Adrenal gland (tissue), 5 donors: ENCODE measurements around the gene B9D1.

Source experiments
- CTCF ChIP-seq, 6 experiments: fragments of 450-650 bp in 4 of 6; fragments of 200-600 bp in 2 of 6; sonication (generic) in 1 of 6; IDR thresholded peaks; 1 replicate in 5 of 6; 2 replicates in 1 of 6; pipeline versions ENCODE4 v1.5.1 to v1.8.0; 2016 to 2021; ENCODE audit warnings: antibody characterized with exemption in 6 of 6, mild to moderate bottlenecking in 2 of 6, moderate library complexity in 1 of 6
- POLR2A ChIP-seq, 2 donors: fragments of 450-650 bp; IDR thresholded peaks; one replicate each; pipeline ENCODE4 v1.6.1; 2017; ENCODE audit warnings: antibody characterized with exemption in 2 of 2, mild to moderate bottlenecking in 2 of 2, moderate library complexity in 1 of 2
- donor health status: DM: no; HTN: no; CAD: no.

GRCh38 chr17:19366637-19366972 lies 4.1 kb upstream of the B9D1 start:
- TF ChIP-seq POLR2A (IDR thresholded peaks at IDR 0.05) (no peak), CTCF (IDR thresholded peaks at IDR 0.05) (no peak)
